ENCODE results near the gene PTPRD. TPM values are rescaled to one million over a fixed set of nuclear protein-coding genes. Genes with fewer than 3 reads are reported as not detected.

The PTPRD gene
- total RNA-seq, 1 experiment from 2014 or later, result 32.5 TPM

GRCh38 chr9:9612270-9612669, 1000.5 kb downstream of the PTPRD start:
- Mint-ChIP-seq H3K27ac (no peak overlapping the region; a peak in 1 of 7 replicates), H3K4me3 (no peak overlapping the region), H3K4me1 (peaks cover 3 to 5% of the 10 kb centered on the region in 2 experiments; a peak in 3 of 4 replicates), H3K27me3 (ENCODE audit: low read depth) (no peaks in the 10 kb centered on the region), H3K36me3 (ENCODE audit: insufficient read depth in 1 of 3, low read depth in 3 of 3) (no peaks in the 10 kb centered on the region), H3K9me3 (no peaks in the 10 kb centered on the region)
- Histone ChIP-seq H3K23me2 (ENCODE audit: insufficient read length, low read depth, low read length, poor library complexity, severe bottlenecking) (no peaks in the 10 kb centered on the region), H3K27ac (ENCODE audit: insufficient read length, low read depth, low read length) (no peak overlapping the region), H3K79me2 (ENCODE audit: insufficient read depth, low read length) (no peaks in the 10 kb centered on the region), H4K5ac (ENCODE audit: insufficient read length, low read depth, low read length) (no peak overlapping the region), H3T11ph (ENCODE audit: low read length) (no peak overlapping the region), H3K56ac (ENCODE audit: insufficient read length, low read depth, low read length) (no peak overlapping the region), H4K91ac (ENCODE audit: insufficient read length, low read depth, low read length) (no peak overlapping the region), H4K20me1 (ENCODE audit: control insufficient read depth, insufficient read depth, insufficient read length) (no peaks in the 10 kb centered on the region), H3K23ac (ENCODE audit: insufficient read length, low read depth, low read length) (no peak overlapping the region), H2BK15ac (ENCODE audit: low read depth, low read length) (no peak overlapping the region), H2AFZ (ENCODE audit: low read length) (no peak overlapping the region), H2AK5ac (ENCODE audit: insufficient read length, low read length) (no peak overlapping the region), H3K18ac (ENCODE audit: insufficient read length, low read depth, low read length) (no peak overlapping the region), H3K14ac (ENCODE audit: insufficient read depth, low read length) (no peak overlapping the region), H3K4ac (ENCODE audit: low read depth, low read length) (no peak overlapping the region), H3K27me3 (ENCODE audit: insufficient read depth, low read length) (no peaks in the 10 kb centered on the region), H3K9ac (ENCODE audit: extremely low read depth, insufficient read length, low read length) (no peak overlapping the region), H2BK5ac (ENCODE audit: insufficient read length, low read length) (no peak overlapping the region), H3K4me2 (ENCODE audit: insufficient read depth, insufficient read length, low read length) (no peak overlapping the region), H2BK20ac (ENCODE audit: low read depth, low read length, poor library complexity, severe bottlenecking) (no peak overlapping the region), H3K79me1 (ENCODE audit: insufficient read depth, low read depth, low read length, poor library complexity, severe bottlenecking) (no peaks in the 10 kb centered on the region), H4K8ac (replicated peaks; ENCODE audit: insufficient read length, low read depth, low read length) (no peak overlapping the region), H2BK12ac (ENCODE audit: insufficient read length, low read depth, low read length) (no peak overlapping the region), H2BK120ac (ENCODE audit: low read depth, low read length, poor library complexity, severe bottlenecking) (no peak overlapping the region), H3K9me3 (ENCODE audit: control insufficient read depth, low read depth, low read length) (no peaks in the 10 kb centered on the region), H3K4me1 (ENCODE audit: insufficient read depth, low read length) (no peaks in the 10 kb centered on the region)
- TF ChIP-seq, protein P1, sequence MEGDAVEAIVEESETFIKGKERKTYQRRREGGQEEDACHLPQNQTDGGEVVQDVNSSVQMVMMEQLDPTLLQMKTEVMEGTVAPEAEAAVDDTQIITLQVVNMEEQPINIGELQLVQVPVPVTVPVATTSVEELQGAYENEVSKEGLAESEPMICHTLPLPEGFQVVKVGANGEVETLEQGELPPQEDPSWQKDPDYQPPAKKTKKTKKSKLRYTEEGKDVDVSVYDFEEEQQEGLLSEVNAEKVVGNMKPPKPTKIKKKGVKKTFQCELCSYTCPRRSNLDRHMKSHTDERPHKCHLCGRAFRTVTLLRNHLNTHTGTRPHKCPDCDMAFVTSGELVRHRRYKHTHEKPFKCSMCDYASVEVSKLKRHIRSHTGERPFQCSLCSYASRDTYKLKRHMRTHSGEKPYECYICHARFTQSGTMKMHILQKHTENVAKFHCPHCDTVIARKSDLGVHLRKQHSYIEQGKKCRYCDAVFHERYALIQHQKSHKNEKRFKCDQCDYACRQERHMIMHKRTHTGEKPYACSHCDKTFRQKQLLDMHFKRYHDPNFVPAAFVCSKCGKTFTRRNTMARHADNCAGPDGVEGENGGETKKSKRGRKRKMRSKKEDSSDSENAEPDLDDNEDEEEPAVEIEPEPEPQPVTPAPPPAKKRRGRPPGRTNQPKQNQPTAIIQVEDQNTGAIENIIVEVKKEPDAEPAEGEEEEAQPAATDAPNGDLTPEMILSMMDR (conservative IDR thresholded peaks at IDR 0.05), result no peak
- DNase-seq, result no peak
- no CpG with 5 or more reads among the region's 3 CpGs for WGBS (ENCODE audit: extremely low coverage, insufficient read length, low lambda C conversion rate)

Measured in H9 (cell line).